SK-N-SH (cell line): Measurements from ENCODE around the gene HERC3. TPM values are rescaled to one million over a fixed set of nuclear protein-coding genes. Genes with fewer than 3 reads are reported as not detected.
A peak's percentile ranks its signal among the peaks of the same experiment; 100 is the strongest.

ENCODE experiments used
- CTCF ChIA-PET: fragments of 300-600, 350-600 bp; formaldehyde crosslinking; extraction: SDS; loops from one replicate; lab custom pipeline; 2021; lab: Yijun Ruan, JAX
- POLR2A ChIA-PET: fragments of 350-600 bp; sonication (Branson Sonifier 250); formaldehyde crosslinking; extraction: SDS; loops from one replicate; lab custom pipeline; 2020; ENCODE audit warnings: antibody characterized with exemption, inconsistent platforms; lab: Yijun Ruan, JAX
- DNase-seq: peaks from one replicate; pipeline ENCODE4 v3.0.0; 2012
- H2AFZ ChIP-seq: fragments of 200-600 bp; sonication (generic); 2 replicates; pipeline ENCODE4 v1.8.1; 2016; ENCODE audit warnings: antibody characterized with exemption, mild to moderate bottlenecking, low read depth
- H3F3A ChIP-seq: fragments of 200-600 bp; sonication (generic); replicated peaks from 2 replicates; pipeline ENCODE3; 2016; ENCODE audit warnings: antibody characterized with exemption, mild to moderate bottlenecking; ENCODE audit not compliant: insufficient read depth
- H3K27ac ChIP-seq, 2 experiments: fragments of 200-500 bp in 1 of 2; fragments of 200-600 bp in 1 of 2; sonication (Bioruptor generic) in 1 of 2; sonication (generic), shearing (Covaris generic) in 1 of 2; 2 replicates each; pipeline versions ENCODE4 v1.5.1 to v1.6.1; 2014 to 2016; ENCODE audit warnings: low read depth in 2 of 2, inconsistent platforms in 1 of 2, low read length in 1 of 2, mild to moderate bottlenecking in 1 of 2, mixed read lengths in 1 of 2
- H3K27me3 ChIP-seq: fragments of 200-600 bp; sonication (generic), shearing (Covaris generic); 2 replicates; pipeline ENCODE4 v1.6.1; 2016; ENCODE audit warnings: mixed run types; ENCODE audit not compliant: insufficient read depth
- H3K36me3 ChIP-seq, 2 experiments: fragments of 200-500 bp in 1 of 2; fragments of 200-600 bp in 1 of 2; sonication (Bioruptor generic) in 1 of 2; sonication (generic) in 1 of 2; replicated peaks in 1 of 2; 2 replicates each; pipeline versions ENCODE3 to v1.5.1; 2014 to 2016; ENCODE audit warnings: low read length in 1 of 2, mild to moderate bottlenecking in 1 of 2; ENCODE audit not compliant: insufficient read depth in 2 of 2, control insufficient read depth in 1 of 2
- H3K4me1 ChIP-seq, 2 experiments: fragments of 200-500 bp in 1 of 2; fragments of 200-600 bp in 1 of 2; sonication (Bioruptor generic) in 1 of 2; sonication (generic), shearing (Covaris generic) in 1 of 2; 2 replicates each; pipeline versions ENCODE4 v1.5.1 to v1.6.1; 2014 to 2016; ENCODE audit warnings: low read depth in 1 of 2, low read length in 1 of 2, mixed run types in 1 of 2; ENCODE audit not compliant: insufficient read depth in 2 of 2, control insufficient read depth in 1 of 2
- H3K4me2 ChIP-seq: fragments of 200-600 bp; sonication (generic), shearing (Covaris generic); 2 replicates; pipeline ENCODE4 v1.6.1; 2017; ENCODE audit warnings: mixed run types
- H3K4me3 ChIP-seq, 2 experiments: fragments of 200-500 bp in 1 of 2; fragments of 200-600 bp in 1 of 2; sonication (Bioruptor generic) in 1 of 2; sonication (generic), shearing (Covaris generic) in 1 of 2; 2 replicates each; pipeline versions ENCODE4 v1.5.1 to v1.8.1; 2014 to 2016; ENCODE audit warnings: low read depth in 2 of 2, inconsistent platforms in 1 of 2, low read length in 1 of 2, mild to moderate bottlenecking in 1 of 2, mixed read lengths in 1 of 2, moderate library complexity in 1 of 2
- H3K79me2 ChIP-seq: fragments of 200-600 bp; sonication (generic); 2 replicates; pipeline ENCODE4 v1.8.1; 2017; ENCODE audit warnings: mild to moderate bottlenecking; ENCODE audit not compliant: insufficient read depth
- H3K9ac ChIP-seq: fragments of 200-600 bp; sonication (generic); 2 replicates; pipeline ENCODE4 v1.6.1; 2017; ENCODE audit warnings: mixed run types
- H3K9me2 ChIP-seq: fragments of 200-600 bp; sonication (generic); 2 replicates; pipeline ENCODE4 v1.6.1; 2017; ENCODE audit warnings: mixed run types
- H3K9me3 ChIP-seq: fragments of 200-600 bp; sonication (generic); 2 replicates; pipeline ENCODE4 v1.6.1; 2017; ENCODE audit warnings: mixed run types, mild to moderate bottlenecking, moderate library complexity
- H4K20me1 ChIP-seq: fragments of 200-600 bp; sonication (generic); 2 replicates; pipeline ENCODE4 v1.6.1; 2017; ENCODE audit warnings: mild to moderate bottlenecking, mixed run types; ENCODE audit not compliant: insufficient read depth
- CTCF ChIP-seq: fragments of 200-600 bp; sonication (generic); IDR thresholded peaks from 2 replicates; pipeline ENCODE4 v1.6.1; 2017; ENCODE audit warnings: antibody characterized with exemption, mild to moderate bottlenecking, moderate library complexity
- ELF1 ChIP-seq: IDR thresholded peaks from 2 replicates; pipeline ENCODE4 v1.4.0; 2012
- EP300 ChIP-seq, 2 experiments: IDR thresholded peaks; 2 replicates each; pipeline versions ENCODE4 v1.4.0 to v1.6.1; 2012; ENCODE audit warnings: borderline replicate concordance in 1 of 2, low read depth in 1 of 2, low read length in 1 of 2
- FOSL2 ChIP-seq: IDR thresholded peaks from 2 replicates; pipeline ENCODE4 v1.4.0; 2012; ENCODE audit warnings: low read depth, mild to moderate bottlenecking, moderate library complexity, borderline replicate concordance
- FOXJ3 ChIP-seq: sonication (generic); formaldehyde crosslinking; IDR thresholded peaks from 2 replicates; pipeline ENCODE4 v1.5.1; 2020; ENCODE audit warnings: mild to moderate bottlenecking, missing genetic modification reagents
- GABPA ChIP-seq: IDR thresholded peaks from 2 replicates; pipeline ENCODE4 v1.4.0; 2012; ENCODE audit warnings: low read depth, mild to moderate bottlenecking
- GATA2 ChIP-seq: sonication (generic); formaldehyde crosslinking; IDR thresholded peaks from 2 replicates; pipeline ENCODE4 v1.5.0; 2020; ENCODE audit warnings: mild to moderate bottlenecking, missing genetic modification reagents
- IRF3 ChIP-seq: fragments of 150-350 bp; IDR thresholded peaks from 2 replicates; pipeline ENCODE4 v1.6.1; 2016; ENCODE audit warnings: mild to moderate bottlenecking, low read depth, low read length
- JUND ChIP-seq: IDR thresholded peaks from 2 replicates; pipeline ENCODE4 v1.4.0; 2012
- MAX ChIP-seq: IDR thresholded peaks from 2 replicates; pipeline ENCODE4 v1.4.0; 2012; ENCODE audit warnings: low read depth
- NRF1 ChIP-seq: IDR thresholded peaks from 2 replicates; pipeline ENCODE4 v1.6.1; 2012; ENCODE audit warnings: low read depth, mild to moderate bottlenecking, low read length
- RAD21 ChIP-seq: IDR thresholded peaks from 2 replicates; pipeline ENCODE4 v1.6.1; 2012; ENCODE audit warnings: mild to moderate bottlenecking, low read length
- RCOR1 ChIP-seq: fragments of 150-350 bp; IDR thresholded peaks from 2 replicates; pipeline ENCODE4 v1.6.1; 2017; ENCODE audit warnings: antibody characterized with exemption, low read length
- RXRA ChIP-seq: IDR thresholded peaks from 2 replicates; pipeline ENCODE4 v1.4.0; 2012; ENCODE audit warnings: low read depth, mild to moderate bottlenecking, borderline replicate concordance
- SMC3 ChIP-seq: IDR thresholded peaks from 2 replicates; pipeline ENCODE4 v1.6.1; 2012; ENCODE audit warnings: low read depth, low read length, improper control_type of control experiment
- TAF1 ChIP-seq: IDR thresholded peaks from 2 replicates; pipeline ENCODE4 v1.6.1; 2012; ENCODE audit warnings: low read depth, mild to moderate bottlenecking, low read length, moderate library complexity, borderline replicate concordance
- TEAD4 ChIP-seq: IDR thresholded peaks from 2 replicates; pipeline ENCODE4 v1.4.0; 2012; ENCODE audit warnings: mild to moderate bottlenecking, borderline replicate concordance; ENCODE audit not compliant: insufficient read depth
- USF2 ChIP-seq: fragments of 150-350 bp; IDR thresholded peaks from 2 replicates; pipeline ENCODE4 v1.6.1; 2017; ENCODE audit warnings: antibody characterized with exemption, low read length, low read depth, borderline replicate concordance
- WGBS: methylation state at CpG from one replicate; pipeline ENCODE4 v1.1.6; 2017; ENCODE audit warnings: low lambda C conversion rate; 5-methylcytosine and 5-hydroxymethylcytosine counted together
- polyA plus RNA-seq, 3 experiments: library from polyadenylated mRNA; depleted of rRNA; stranded (reverse); fragments of >200 nt; gene quantifications; 2 replicates each; pipeline ENCODE4 v1.2.3, GENCODE V29; 2012

Gene HERC3
- polyA plus RNA-seq, 1 of the 3 experiments (the other 2 are of a cell fraction): 4.6 TPM

GRCh38 chr4:88616275-88617150 lies 24.2 kb downstream of the HERC3 start (continued):
- TF ChIP-seq IRF3: no peak
- TF ChIP-seq GABPA: no peak
- TF ChIP-seq EP300 (IDR thresholded peaks at IDR 0.05; ENCODE audit: borderline replicate concordance in 1 of 2, low read depth in 1 of 2, low read length in 1 of 2): peak in 1 of 2 experiments; percentile 76; a peak in 2 of 4 replicates
- TF ChIP-seq MAX: no peak
- TF ChIP-seq CTCF: no peak
- peak; percentile 80 for TF ChIP-seq TEAD4
- TF ChIP-seq USF2: no peak
- no peak for TF ChIP-seq SMC3
- peak; percentile 47; the same call in 1 of the 2 replicates for TF ChIP-seq RXRA
- peak; percentile 56; the same call in 1 of the 2 replicates for TF ChIP-seq FOSL2
- no peak for TF ChIP-seq TAF1
- TF ChIP-seq ELF1: no peak
- no peak for TF ChIP-seq FOXJ3
- TF ChIP-seq RAD21: no peak
- no peak for TF ChIP-seq NRF1
- TF ChIP-seq, all 33 proteins: peak for 11

GRCh38 chr4:88618782-88619485 lies 26.7 kb downstream of the HERC3 start:
- DNase-seq: no peak
- Histone ChIP-seq H3K9me2 (no peaks in the 10 kb centered on the region), H3K27me3 (no peaks in the 10 kb centered on the region), H4K20me1 (no peaks in the 10 kb centered on the region), H3K36me3 (peaks cover 0 to 3% of the 10 kb centered on the region in 2 experiments), H3K4me3 (no peak overlapping the region), H3K4me2 (no peak overlapping the region), H3K9me3 (no peaks in the 10 kb centered on the region), H3K27ac (no peak overlapping the region), H3K79me2 (peaks cover 24% of the 10 kb centered on the region), H3K4me1 (peaks cover 0 to 3% of the 10 kb centered on the region in 2 experiments; a peak in 2 of 4 replicates), H2AFZ (no peak overlapping the region), H3F3A (peaks cover 19% of the 10 kb centered on the region), H3K9ac (no peak overlapping the region)
- ChIA-PET POLR2A (no interaction called here), CTCF (no interaction called here)
- TF ChIP-seq RCOR1: no peak
- no peak for TF ChIP-seq JUND
- TF ChIP-seq GATA2 (CRISPR knock-in tag): no peak
- TF ChIP-seq EP300 (IDR thresholded peaks at IDR 0.05; ENCODE audit: borderline replicate concordance in 1 of 2, low read depth in 1 of 2, low read length in 1 of 2): no peak
- no peak for TF ChIP-seq FOXJ3
- WGBS: 90% methylated on average over 3 of the region's 3 CpGs
